IMR-90 (cell line): ENCODE data around the gene MPPED2. TPM values are rescaled to one million over a fixed set of nuclear protein-coding genes. Genes with fewer than 3 reads are reported as not detected.

Experiments
- ATAC-seq: fragments of 200-7000 bp; cut with Tn5 transposase; 2 replicates; pipeline ENCODE4 v1.9.1; 2020; ENCODE audit warnings: low read depth, mild to moderate bottlenecking, moderate library complexity
- BruUV-seq: library from RNA; stranded (reverse); fragments of 400-500 nt; replicated peaks from 2 replicates; lab custom pipeline; 2021; lab: Mats Ljungman, UMichigan
- CTCF ChIA-PET: fragments of 300-600 bp; formaldehyde crosslinking; extraction: SDS; loops from one replicate; lab custom pipeline; 2021; ENCODE audit warnings: antibody characterized with exemption; lab: Yijun Ruan, JAX
- POLR2A ChIA-PET: fragments of 300-600 bp; sonication (Branson Sonifier 250); formaldehyde crosslinking; loops from one replicate; lab custom pipeline; 2022; ENCODE audit warnings: antibody characterized with exemption; ENCODE audit not compliant: unreplicated experiment; lab: Charles Lee
- DNase-seq: peaks from one replicate; pipeline ENCODE4 v3.0.0; 2013
- H2AFZ ChIP-seq: replicated peaks from 2 replicates; pipeline ENCODE3; 2013; ENCODE audit warnings: low read length, mild to moderate bottlenecking; ENCODE audit not compliant: poor library complexity
- H2AK5ac ChIP-seq: 2 replicates; pipeline ENCODE4 v1.6.1; 2013; ENCODE audit warnings: low read depth, low read length, inconsistent platforms
- H2AK9ac ChIP-seq: replicated peaks from 2 replicates; pipeline ENCODE3; 2013; ENCODE audit warnings: mild to moderate bottlenecking, low read depth, low read length, moderate library complexity; ENCODE audit not compliant: poor library complexity
- H2BK120ac ChIP-seq: 2 replicates; pipeline ENCODE4 v1.6.1; 2013; ENCODE audit warnings: low read depth, low read length, inconsistent platforms
- H2BK15ac ChIP-seq: 3 replicates; pipeline ENCODE4 v1.6.1; 2013; ENCODE audit warnings: low read depth, low read length, inconsistent platforms
- H2BK20ac ChIP-seq: 2 replicates; pipeline ENCODE4 v1.6.1; 2013; ENCODE audit warnings: low read depth, mild to moderate bottlenecking, inconsistent platforms, low read length, moderate library complexity
- H2BK5ac ChIP-seq: 2 replicates; pipeline ENCODE4 v1.6.1; 2013; ENCODE audit warnings: mild to moderate bottlenecking, low read depth, low read length, inconsistent platforms; ENCODE audit not compliant: poor library complexity, severe bottlenecking
- H3K14ac ChIP-seq: replicated peaks from 2 replicates; pipeline ENCODE4 v1.6.1; 2013; ENCODE audit warnings: low read depth, low read length, inconsistent platforms
- H3K18ac ChIP-seq: 2 replicates; pipeline ENCODE4 v1.6.1; 2013; ENCODE audit warnings: low read depth, low read length, control low read depth
- H3K23ac ChIP-seq: 2 replicates; pipeline ENCODE4 v1.6.1; 2013; ENCODE audit warnings: low read depth, low read length, inconsistent platforms
- H3K27ac ChIP-seq: 2 replicates; pipeline ENCODE4 v1.5.1; 2013; ENCODE audit warnings: mild to moderate bottlenecking, control low read depth, low read length; ENCODE audit not compliant: insufficient read depth
- H3K27me3 ChIP-seq: 2 replicates; pipeline ENCODE4 v1.6.1; 2013; ENCODE audit warnings: low read length; ENCODE audit not compliant: control insufficient read depth, insufficient read depth
- H3K36me3 ChIP-seq: 2 replicates; pipeline ENCODE4 v1.6.1; 2013; ENCODE audit warnings: low read length, mixed read lengths; ENCODE audit not compliant: control insufficient read depth, insufficient read depth
- H3K4ac ChIP-seq: 2 replicates; pipeline ENCODE4 v1.6.1; 2013; ENCODE audit warnings: low read depth, low read length, inconsistent platforms
- H3K4me1 ChIP-seq: 2 replicates; pipeline ENCODE4 v1.6.1; 2013; ENCODE audit warnings: low read length, mixed read lengths; ENCODE audit not compliant: control insufficient read depth, insufficient read depth
- H3K4me2 ChIP-seq: 2 replicates; pipeline ENCODE4 v1.6.1; 2013; ENCODE audit warnings: low read depth, mild to moderate bottlenecking, control low read depth, low read length, moderate library complexity
- H3K4me3 ChIP-seq: 2 replicates; pipeline ENCODE4 v1.5.1; 2013; ENCODE audit warnings: low read depth, mild to moderate bottlenecking, control low read depth, low read length, moderate library complexity; ENCODE audit not compliant: insufficient read depth
- H3K56ac ChIP-seq: 2 replicates; pipeline ENCODE4 v1.6.1; 2013; ENCODE audit warnings: low read length, inconsistent platforms; ENCODE audit not compliant: insufficient read depth; ENCODE audit errors: extremely low read depth
- H3K79me1 ChIP-seq, 2 experiments: 2 replicates each; pipeline ENCODE4 v1.6.1; 2013; ENCODE audit warnings: low read length in 2 of 2, inconsistent platforms in 1 of 2, low read depth in 1 of 2
- H3K9ac ChIP-seq: 2 replicates; pipeline ENCODE4 v1.6.1; 2013; ENCODE audit warnings: low read depth, low read length, control low read depth
- H3K9me1 ChIP-seq: 2 replicates; pipeline ENCODE4 v1.6.1; 2013; ENCODE audit warnings: low read length, inconsistent platforms; ENCODE audit not compliant: insufficient read depth
- H3K9me3 ChIP-seq: 2 replicates; pipeline ENCODE4 v1.6.1; 2013; ENCODE audit warnings: low read length; ENCODE audit not compliant: control insufficient read depth, insufficient read depth
- H4K20me1 ChIP-seq: 2 replicates; pipeline ENCODE4 v1.6.1; 2013; ENCODE audit warnings: low read length, inconsistent platforms; ENCODE audit not compliant: insufficient read depth
- H4K5ac ChIP-seq: 2 replicates; pipeline ENCODE4 v1.6.1; 2013; ENCODE audit warnings: mild to moderate bottlenecking, low read depth, low read length, control low read depth
- H4K8ac ChIP-seq, 2 experiments: 2 replicates each; pipeline ENCODE4 v1.6.1; 2013; ENCODE audit warnings: low read depth in 2 of 2, low read length in 2 of 2, control low read depth in 1 of 2, inconsistent platforms in 1 of 2
- H4K91ac ChIP-seq: 2 replicates; pipeline ENCODE4 v1.6.1; 2013; ENCODE audit warnings: low read depth, low read length, inconsistent platforms; ENCODE audit not compliant: insufficient read depth
- BHLHE40 ChIP-seq: fragments of 150-350 bp; IDR thresholded peaks from 2 replicates; pipeline ENCODE4 v1.6.1; 2016; ENCODE audit warnings: mild to moderate bottlenecking, low read depth, low read length
- CEBPB ChIP-seq: IDR thresholded peaks from 2 replicates; pipeline ENCODE4 v1.6.1; 2012; ENCODE audit warnings: low read depth, low read length, improper control_type of control experiment
- MAZ ChIP-seq: IDR thresholded peaks from 2 replicates; pipeline ENCODE4 v1.6.1; 2012; ENCODE audit warnings: low read depth, mild to moderate bottlenecking, low read length, improper control_type of control experiment, moderate library complexity, borderline replicate concordance
- MXI1 ChIP-seq: IDR thresholded peaks from 2 replicates; pipeline ENCODE4 v1.6.1; 2012; ENCODE audit warnings: low read depth, mild to moderate bottlenecking, low read length, moderate library complexity, borderline replicate concordance
- RAD21 ChIP-seq: IDR thresholded peaks from 2 replicates; pipeline ENCODE4 v1.6.1; 2012; ENCODE audit warnings: low read length, improper control_type of control experiment
- SMC3 ChIP-seq: fragments of 150-350 bp; IDR thresholded peaks from 2 replicates; pipeline ENCODE4 v1.6.1; 2016; ENCODE audit warnings: low read depth, mild to moderate bottlenecking, antibody characterized with exemption, low read length, moderate library complexity
- WGBS, 2 experiments: methylation state at CpG; one replicate each; pipeline versions ENCODE4 v1.1.5 to v1.1.7; 2013; ENCODE audit warnings: missing lambda C conversion rate in 2 of 2; ENCODE audit not compliant: insufficient read length in 1 of 2; ENCODE audit errors: extremely low coverage in 2 of 2; 5-methylcytosine and 5-hydroxymethylcytosine counted together
- dilution Hi-C: fragments of 300-500 bp; cut with HindIII; formaldehyde crosslinking; loops from one replicate; pipeline ENCODE4 v1.14.3; 2018; ENCODE audit warnings: low sequenced_read_pairs; ENCODE audit not compliant: unreplicated experiment
- in situ Hi-C: fragments of 300-500 bp; cut with MboI; formaldehyde crosslinking; loops from 3 replicates; pipeline ENCODE4 v1.14.3; 2019; ENCODE audit warnings: low sequenced_read_pairs, inconsistent platforms, mixed read lengths
- intact Hi-C: fragments of 100-400 bp; cut with micrococcal nuclease; formaldehyde crosslinking; loops from 2 replicates; pipeline ENCODE4 v1.10.0; 2022
- polyA plus RNA-seq, 3 experiments: library from polyadenylated mRNA; depleted of rRNA; stranded (reverse); fragments of >200 nt; gene quantifications; 2 replicates each; pipeline ENCODE4 v1.2.3, GENCODE V29; 2012; ENCODE audit warnings: low replicate concordance in 1 of 3
- total RNA-seq: library from RNA; depleted of rRNA; stranded (reverse); fragments of >200 nt; gene quantifications from 2 replicates; pipeline ENCODE4 v1.2.3, GENCODE V29; 2012
- TF ChIP-seq, protein P1 (sequence below): conservative IDR thresholded peaks from 2 replicates; pipeline ENCODE4 v1.5.1; 2012; ENCODE audit warnings: mild to moderate bottlenecking, low read depth, low read length, improper control_type of control experiment
- TF ChIP-seq, protein P2 (sequence below): fragments of 150-350 bp; IDR thresholded peaks from 2 replicates; pipeline ENCODE4 v1.6.1; 2017; ENCODE audit warnings: mild to moderate bottlenecking, antibody characterized with exemption, low read length, low read depth

Gene MPPED2
- total and polyA plus RNA-seq, 2 of the 4 experiments (the other 2 are of a cell fraction) = 0.10 TPM; not detected in 1

DNA sequence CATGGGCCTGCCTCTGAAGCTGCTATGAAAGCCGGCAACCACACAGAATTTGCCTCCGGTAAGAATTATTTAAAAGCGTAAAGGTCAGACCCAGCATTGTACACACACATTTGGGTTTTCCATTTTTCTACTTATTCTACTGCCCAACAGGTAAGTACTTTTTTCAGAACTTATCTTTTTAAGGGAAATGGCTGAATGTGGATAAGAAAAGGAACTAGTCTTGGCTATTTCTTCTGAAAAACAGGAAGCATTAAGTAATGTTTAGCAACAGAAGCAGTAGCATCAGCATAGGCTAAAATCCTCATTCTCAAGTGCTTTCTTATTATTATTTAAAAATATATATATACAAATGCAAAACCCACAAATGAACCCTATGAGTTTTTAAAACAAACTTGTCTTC is 103.1 kb downstream of the MPPED2 start:
- Histone ChIP-seq H3K56ac (no peak overlapping the region), H3K14ac (no peak overlapping the region), H2BK5ac (no peak overlapping the region), H3K4me1 (peaks cover 2% of the 10 kb centered on the region; the same call in 1 of the 2 replicates), H3K18ac (no peak overlapping the region), H2AFZ (no peak overlapping the region), H3K9me1 (no peaks in the 10 kb centered on the region), H3K27ac (no peak overlapping the region), H2AK5ac (no peak overlapping the region), H4K20me1 (no peaks in the 10 kb centered on the region), H4K8ac (no peak overlapping the region), H3K4ac (no peak overlapping the region), H2BK120ac (no peak overlapping the region), H3K9me3 (no peaks in the 10 kb centered on the region), H3K36me3 (no peaks in the 10 kb centered on the region), H3K79me1 (no peaks in the 10 kb centered on the region), H2BK15ac (no peak overlapping the region), H4K5ac (no peak overlapping the region), H2AK9ac (no peak overlapping the region), H3K4me3 (no peak overlapping the region), H3K23ac (no peak overlapping the region), H4K91ac (no peak overlapping the region), H3K4me2 (no peak overlapping the region), H3K27me3 (no peaks in the 10 kb centered on the region), H2BK20ac (no peak overlapping the region), H3K9ac (no peak overlapping the region)
- TF ChIP-seq SMC3 (no peak), MAZ (no peak), RAD21 (no peak), BHLHE40 (no peak), MXI1 (no peak), CEBPB (no peak)
- TF ChIP-seq, protein P1, sequence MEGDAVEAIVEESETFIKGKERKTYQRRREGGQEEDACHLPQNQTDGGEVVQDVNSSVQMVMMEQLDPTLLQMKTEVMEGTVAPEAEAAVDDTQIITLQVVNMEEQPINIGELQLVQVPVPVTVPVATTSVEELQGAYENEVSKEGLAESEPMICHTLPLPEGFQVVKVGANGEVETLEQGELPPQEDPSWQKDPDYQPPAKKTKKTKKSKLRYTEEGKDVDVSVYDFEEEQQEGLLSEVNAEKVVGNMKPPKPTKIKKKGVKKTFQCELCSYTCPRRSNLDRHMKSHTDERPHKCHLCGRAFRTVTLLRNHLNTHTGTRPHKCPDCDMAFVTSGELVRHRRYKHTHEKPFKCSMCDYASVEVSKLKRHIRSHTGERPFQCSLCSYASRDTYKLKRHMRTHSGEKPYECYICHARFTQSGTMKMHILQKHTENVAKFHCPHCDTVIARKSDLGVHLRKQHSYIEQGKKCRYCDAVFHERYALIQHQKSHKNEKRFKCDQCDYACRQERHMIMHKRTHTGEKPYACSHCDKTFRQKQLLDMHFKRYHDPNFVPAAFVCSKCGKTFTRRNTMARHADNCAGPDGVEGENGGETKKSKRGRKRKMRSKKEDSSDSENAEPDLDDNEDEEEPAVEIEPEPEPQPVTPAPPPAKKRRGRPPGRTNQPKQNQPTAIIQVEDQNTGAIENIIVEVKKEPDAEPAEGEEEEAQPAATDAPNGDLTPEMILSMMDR = no peak
- TF ChIP-seq, protein P2, sequence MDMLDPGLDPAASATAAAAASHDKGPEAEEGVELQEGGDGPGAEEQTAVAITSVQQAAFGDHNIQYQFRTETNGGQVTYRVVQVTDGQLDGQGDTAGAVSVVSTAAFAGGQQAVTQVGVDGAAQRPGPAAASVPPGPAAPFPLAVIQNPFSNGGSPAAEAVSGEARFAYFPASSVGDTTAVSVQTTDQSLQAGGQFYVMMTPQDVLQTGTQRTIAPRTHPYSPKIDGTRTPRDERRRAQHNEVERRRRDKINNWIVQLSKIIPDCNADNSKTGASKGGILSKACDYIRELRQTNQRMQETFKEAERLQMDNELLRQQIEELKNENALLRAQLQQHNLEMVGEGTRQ = no peak
- DNase-seq = no peak
- dilution Hi-C loops (no loop called here), in situ Hi-C loops (no loop called here), intact Hi-C loops (no loop called here)
- no peak for ATAC-seq
- POLR2A ChIA-PET = no interaction called here
- CTCF ChIA-PET = no interaction called here
- BruUV-seq = no TSS peak
- no CpG with 5 or more reads among the region's 3 CpGs for WGBS, 2 experiments
